HG02970 (cell line): ENCODE results near the gene MSN.
A peak's percentile ranks its signal among the peaks of the same experiment; 100 is the strongest.
"Not testable (repeated sequence)": the region's sequence is repeated elsewhere in the genome, so short reads cannot be mapped to it uniquely, and the experiment has no call there.

Experiments
- ATAC-seq: cut with Tn5 transposase; IDR thresholded peaks from one replicate; pipeline ENCODE4 v1.9.1; 2021; ENCODE audit warnings: mild to moderate bottlenecking, moderate library complexity, moderate number of reproducible peaks; ENCODE audit not compliant: unreplicated experiment, low FRiP score

The MSN gene

GRCh38 chrX:65712005-65712806 is 44.8 kb downstream of the MSN start:
- no peak for ATAC-seq

DNA sequence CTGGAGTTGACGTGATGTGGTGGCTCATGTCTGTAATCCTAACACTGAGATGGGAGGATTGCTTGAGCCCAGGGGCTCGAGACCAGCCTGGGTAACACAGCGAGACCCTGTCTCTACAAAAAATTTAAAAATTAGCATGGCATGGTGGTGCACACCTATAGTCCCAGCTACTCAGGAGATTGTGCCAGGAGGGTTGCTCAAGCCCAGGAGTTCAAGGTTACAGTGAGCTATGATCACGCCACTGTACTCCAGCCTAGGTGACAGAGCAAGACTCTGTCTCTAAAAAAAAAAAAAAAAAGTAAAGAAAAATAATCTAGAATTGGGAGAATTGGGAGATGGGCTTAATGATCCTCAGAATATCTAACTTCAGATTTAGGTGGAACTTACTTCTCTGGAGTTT is 51.1 kb downstream of the MSN start:
- no peak for ATAC-seq

DNA sequence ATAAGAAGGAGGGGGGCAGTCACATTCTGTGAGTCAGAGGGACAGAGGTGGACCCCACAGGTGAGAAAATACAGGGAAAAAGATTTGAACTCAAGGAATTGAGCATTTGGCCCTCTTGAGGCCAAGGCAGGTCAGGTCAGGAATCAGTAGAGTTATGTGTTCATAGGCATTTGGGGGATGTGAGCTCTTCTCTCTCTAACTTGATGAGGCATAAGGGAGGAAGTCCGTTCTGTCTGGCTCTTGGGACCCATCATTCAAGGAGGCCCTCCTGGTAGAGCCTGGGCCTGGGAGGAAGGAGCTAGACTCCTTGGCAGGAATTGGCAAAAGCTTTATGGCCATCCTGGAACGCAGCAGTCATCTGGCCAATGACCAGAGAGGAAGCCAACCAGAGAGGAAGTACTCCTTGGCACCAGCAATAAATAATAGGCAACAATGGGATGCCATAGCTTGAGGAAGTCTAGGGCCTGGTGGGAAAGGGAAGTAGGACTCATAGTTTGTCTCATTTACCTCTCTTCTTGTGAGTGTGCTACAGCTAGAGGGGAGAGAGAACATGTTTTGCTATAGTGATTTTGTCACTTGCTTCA is 53.0 kb downstream of the MSN start:
- no peak for ATAC-seq

DNA sequence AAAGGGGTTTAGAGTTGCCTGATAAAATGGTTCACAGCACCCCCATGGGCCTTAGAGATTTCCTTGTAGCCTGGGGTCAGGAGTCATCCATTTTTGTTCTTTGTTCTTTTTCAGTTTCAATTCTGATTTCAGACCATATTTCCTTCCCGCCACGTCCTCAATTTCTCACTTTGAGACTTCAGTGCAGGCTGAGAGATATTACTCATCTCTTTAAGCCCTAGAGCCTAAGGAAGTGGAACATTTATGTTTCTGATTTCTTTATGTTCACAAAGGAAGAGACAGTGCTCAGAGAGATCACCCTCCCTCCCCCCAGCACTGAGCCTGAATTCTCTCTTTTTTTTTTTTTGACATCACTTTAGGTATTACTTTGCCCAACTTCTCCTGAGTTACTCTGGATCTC is 56.3 kb downstream of the MSN start:
- ATAC-seq, result peak; percentile 72

DNA sequence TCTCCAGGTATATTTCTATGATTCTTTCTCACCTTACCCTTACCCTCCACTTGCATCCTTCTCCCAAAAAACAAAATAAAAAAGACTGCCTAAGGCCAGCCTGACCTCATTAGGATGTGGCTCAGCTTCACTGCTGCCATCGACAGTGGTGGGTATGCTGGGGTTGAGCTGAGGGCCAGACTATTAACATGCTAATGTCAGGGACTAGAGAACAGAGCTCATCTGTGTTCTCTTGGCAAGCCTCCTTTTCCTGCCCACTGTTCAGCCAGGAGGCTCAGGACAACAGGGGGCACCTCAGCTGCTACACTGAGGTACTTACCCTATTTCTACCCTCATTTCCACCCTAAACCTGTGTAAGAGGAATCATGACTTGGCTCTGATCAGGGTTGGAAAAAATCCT is 59.3 kb downstream of the MSN start:
- ATAC-seq, result no peak

- ATAC-seq, result no peak
These were observed 64.3 kb downstream of the MSN start for GRCh38 chrX:65731684-65732289.

GRCh38 chrX:65740909-65741308 is 73.5 kb downstream of the MSN start:
- no peak for ATAC-seq

- ATAC-seq, result no peak
These were observed 74.4 kb downstream of the MSN start for GRCh38 chrX:65741823-65742222.

GRCh38 chrX:65744965-65745364 is 77.5 kb downstream of the MSN start:
- no peak for ATAC-seq

GRCh38 chrX:65745427-65745826 is 78.0 kb downstream of the MSN start:
- no peak for ATAC-seq

- ATAC-seq, result no peak
These were observed 78.5 kb downstream of the MSN start for GRCh38 chrX:65745992-65746391.

DNA sequence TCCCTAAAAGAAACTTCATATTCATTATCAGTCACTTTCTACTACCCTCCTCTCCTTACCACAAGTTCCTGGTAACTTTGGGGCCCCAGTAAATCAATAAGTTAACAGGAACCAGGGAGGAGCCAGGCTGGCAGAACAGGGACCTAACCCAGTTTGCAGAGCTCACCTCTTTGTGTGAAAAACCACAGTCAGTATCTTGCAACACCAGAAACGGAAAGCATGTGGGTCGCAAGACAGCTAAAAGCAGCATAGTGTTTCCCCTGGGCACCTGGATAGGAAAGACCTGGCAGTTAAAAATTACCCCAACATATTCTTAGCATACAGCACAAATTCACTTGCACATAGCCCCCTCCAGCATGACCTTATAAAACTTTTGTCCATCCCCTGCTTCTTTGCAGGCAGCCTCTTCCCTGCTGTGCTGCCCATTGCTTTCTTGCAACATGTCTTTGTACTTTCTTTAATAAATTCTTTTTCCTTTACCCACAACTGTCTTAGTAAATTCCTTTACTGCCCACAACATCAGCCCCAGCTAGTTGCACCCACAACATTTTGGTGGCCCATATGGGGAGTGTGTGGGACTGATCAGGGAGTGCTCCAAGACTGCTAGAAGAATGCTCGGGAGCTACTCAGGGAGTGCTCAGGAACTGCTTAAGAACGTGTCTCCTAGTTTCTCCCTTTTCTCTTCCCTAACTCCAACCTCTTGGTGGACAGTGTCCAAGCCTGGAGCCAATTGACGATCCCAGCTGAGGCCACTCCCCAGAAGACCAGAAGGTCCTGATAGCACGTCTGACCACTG is 83.4 kb downstream of the MSN start:
- no peak for ATAC-seq

GRCh38 chrX:65751519-65751918 is 84.1 kb downstream of the MSN start:
- ATAC-seq, result no peak

- ATAC-seq, result no peak
These were observed 84.8 kb downstream of the MSN start for GRCh38 chrX:65752294-65752693.

DNA sequence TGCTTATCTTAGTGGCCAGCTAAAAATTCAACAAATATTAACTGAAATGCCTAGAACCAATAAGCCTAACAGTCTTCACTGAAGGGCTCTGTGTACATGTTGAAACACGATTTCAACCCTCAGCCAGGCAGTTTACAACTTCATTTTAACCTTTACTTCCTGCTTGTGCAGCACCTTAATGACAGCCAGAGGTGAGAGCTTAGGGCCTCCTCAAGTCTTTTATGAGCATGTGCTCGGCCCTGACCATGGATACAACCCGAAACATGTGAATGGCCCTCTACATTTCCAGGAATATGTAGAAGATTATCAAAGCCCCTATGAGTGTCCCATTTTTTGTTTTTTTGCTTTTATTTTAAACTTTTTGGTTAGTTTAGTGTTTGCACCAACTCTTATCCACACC is 88.3 kb downstream of the MSN start:
- ATAC-seq, result no peak

GRCh38 chrX:65757943-65758342 is 90.5 kb downstream of the MSN start:
- ATAC-seq, result no peak

DNA sequence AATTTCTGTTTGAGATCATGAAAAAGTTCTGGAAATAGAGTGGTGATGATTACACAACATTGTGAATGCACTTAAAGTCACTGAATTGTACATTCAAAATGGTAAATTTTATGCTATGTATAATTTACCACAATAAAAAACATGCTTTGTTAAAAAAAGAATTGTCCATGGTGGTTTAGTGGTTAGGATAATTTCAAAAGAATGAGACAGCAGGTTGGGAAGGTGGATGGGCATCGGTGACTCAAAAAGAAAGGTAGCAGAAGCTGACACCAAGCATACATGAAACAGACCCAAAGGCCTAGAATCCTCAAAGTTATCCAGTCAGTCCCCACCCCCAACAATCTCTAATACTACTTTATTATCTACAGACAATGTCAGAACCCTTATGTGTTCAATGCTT is 91.1 kb downstream of the MSN start:
- ATAC-seq, result no peak

DNA sequence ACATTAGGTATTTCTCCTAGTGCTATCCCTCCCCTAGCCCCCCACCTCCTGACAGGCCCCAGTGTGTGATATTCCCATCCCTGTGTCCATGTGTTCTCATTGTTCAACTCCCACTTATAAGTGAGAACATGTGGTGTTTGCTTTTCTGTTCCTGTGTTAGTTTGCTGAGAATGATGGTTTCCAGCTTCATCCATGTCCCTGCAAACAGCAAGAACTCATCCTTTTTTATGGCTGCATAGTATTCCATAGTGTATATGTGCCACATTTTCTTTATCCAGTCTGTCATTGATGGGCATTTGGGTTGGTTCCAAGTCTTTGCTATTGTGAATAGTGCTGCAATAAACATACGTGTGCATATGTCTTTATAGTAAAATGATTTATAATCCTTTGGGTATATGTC is 92.1 kb downstream of the MSN start:
- ATAC-seq, result not testable (repeated sequence)

DNA sequence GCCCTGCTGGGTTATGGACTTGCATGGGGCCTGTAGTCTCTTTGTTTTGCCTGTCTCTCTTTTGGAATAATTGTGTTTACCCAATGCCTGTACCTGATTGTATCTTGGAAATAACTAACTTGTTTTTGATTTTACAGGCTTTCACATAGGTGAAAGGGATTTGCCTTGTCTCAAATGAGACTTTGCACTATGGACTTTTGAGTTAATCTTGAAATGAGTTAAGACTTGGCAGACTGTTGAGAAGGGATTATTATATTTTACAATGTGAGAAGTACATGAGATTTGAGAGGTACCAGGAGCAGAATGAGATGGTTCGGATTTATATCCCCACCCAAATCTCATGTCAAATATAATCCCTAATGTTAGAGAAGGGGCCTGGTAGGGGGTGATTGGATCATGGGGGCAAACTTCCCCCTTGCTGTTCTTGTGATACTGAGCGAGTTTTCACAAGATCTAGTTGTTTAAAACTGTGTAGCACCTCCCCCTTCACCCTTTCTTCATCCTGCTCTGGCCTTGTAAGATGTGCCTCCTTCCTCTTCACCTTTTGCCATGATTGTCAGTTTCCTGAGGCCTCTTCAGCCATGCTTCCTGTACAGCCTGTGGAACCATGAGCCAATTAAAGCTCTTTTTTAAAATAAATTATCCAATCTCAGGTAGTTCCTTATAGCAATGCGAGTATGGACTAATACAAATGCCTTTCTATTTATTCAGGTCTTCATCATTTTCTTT is 102.3 kb downstream of the MSN start:
- no peak for ATAC-seq

DNA sequence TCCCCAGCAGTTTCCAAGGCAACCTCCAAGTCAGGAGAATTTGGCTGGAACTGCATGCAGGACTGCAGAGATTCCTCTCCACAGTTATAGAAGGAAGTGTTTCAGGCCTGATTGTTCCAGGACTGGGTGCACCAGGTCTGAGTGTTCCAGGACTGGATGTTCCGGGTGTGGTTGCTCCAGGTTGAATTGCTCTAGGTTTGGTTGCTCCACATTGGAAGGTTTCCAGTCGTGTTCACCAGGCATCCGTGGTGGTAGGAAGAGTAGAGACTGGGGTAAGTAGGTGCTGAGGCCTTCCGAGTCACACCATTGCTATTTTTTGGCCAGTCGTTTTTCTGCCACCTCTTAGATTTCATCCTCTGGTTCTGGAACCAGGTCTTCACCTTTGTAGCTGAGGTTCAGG is 105.4 kb downstream of the MSN start:
- ATAC-seq, result no peak
